Stimulated activated naive CD8-positive, alpha-beta T cell treated with anti-CD3 and anti-CD28 coated beads, Interleukin-15, amount 100 ng/mL, for 72 hours (primary cell): ENCODE results near the gene NFE2.

Experiments
- ATAC-seq: fragments of 150-1000 bp; cut with Tn5 transposase; 2 replicates; pipeline ENCODE4 v1.10.0; 2021; ENCODE audit warnings: mild to moderate bottlenecking, moderate library complexity
- DNase-seq, 2 donors: peaks; one replicate each; pipeline ENCODE4 v3.0.0; 2021 to 2022
- H3K27ac Mint-ChIP-seq, 2 donors: one replicate each; pipeline ENCODE4 v1.8.0; 2022; ENCODE audit warnings: mild to moderate bottlenecking in 2 of 2, mixed read lengths in 2 of 2, moderate library complexity in 2 of 2
- H3K27me3 Mint-ChIP-seq: one replicate; pipeline ENCODE4 v1.8.0; 2022; ENCODE audit warnings: mixed read lengths
- H3K4me1 Mint-ChIP-seq: one replicate; pipeline ENCODE4 v1.8.0; 2022; ENCODE audit warnings: mild to moderate bottlenecking, mixed read lengths
- H3K4me3 Mint-ChIP-seq, 2 donors: one replicate each; pipeline ENCODE4 v1.8.0; 2022; ENCODE audit warnings: mild to moderate bottlenecking in 2 of 2, mixed read lengths in 2 of 2, moderate library complexity in 1 of 2
- H3K9me3 Mint-ChIP-seq, 2 donors: one replicate each; pipeline ENCODE4 v1.8.0; 2022; ENCODE audit warnings: mixed read lengths in 2 of 2

The NFE2 gene

DNA sequence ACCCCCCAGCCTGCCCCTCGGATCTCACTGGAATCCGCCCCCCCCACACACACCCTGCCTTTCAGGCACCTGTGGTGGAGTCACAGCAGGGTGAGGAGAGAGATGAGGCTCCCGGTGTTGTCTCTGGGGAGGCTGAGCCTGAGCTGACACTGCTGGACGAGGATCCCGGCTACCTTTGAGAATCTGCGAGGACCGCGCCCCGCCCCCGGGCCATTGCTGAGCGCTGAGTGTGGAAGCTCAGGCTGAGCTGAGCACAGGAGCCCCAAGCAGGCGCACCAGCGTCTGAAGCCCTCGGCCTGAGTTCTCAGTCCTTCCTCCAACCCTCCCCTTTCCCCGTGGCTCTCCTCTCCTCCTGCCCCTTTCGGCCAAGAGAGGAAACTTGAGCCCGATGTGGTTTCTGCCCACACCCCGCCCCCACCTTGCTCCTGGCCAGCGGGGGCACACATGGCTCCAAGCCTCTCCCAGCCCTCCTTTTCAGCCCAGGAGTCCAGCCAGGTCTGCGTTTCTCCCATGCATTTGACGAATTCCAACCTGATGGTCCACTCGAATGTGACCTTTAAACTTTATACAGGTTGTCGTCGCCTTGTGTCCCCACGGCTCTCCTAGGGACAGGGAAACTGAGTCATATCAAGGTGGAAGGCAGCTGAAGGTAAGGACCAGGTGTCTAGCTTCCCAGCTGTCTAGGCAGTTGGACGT, at the start of gene NFE2:
NFE2 (minus strand) TSS at position 284 of the 696 bp plus-strand sequence. CDS start 5,767 bp downstream, outside the sequence.
- ATAC-seq, result peak; percentile 63
- Mint-ChIP-seq H3K4me1 (peaks cover 29% of the 10 kb centered on the region), H3K27me3 (peaks cover 74% of the 10 kb centered on the region), H3K4me3 (peak within 1 kb of the TSS; percentile 55 to 58), H3K27ac (no peak within 1 kb of the TSS), H3K9me3 (no peaks in the 10 kb centered on the region)
- no peak for DNase-seq

DNA sequence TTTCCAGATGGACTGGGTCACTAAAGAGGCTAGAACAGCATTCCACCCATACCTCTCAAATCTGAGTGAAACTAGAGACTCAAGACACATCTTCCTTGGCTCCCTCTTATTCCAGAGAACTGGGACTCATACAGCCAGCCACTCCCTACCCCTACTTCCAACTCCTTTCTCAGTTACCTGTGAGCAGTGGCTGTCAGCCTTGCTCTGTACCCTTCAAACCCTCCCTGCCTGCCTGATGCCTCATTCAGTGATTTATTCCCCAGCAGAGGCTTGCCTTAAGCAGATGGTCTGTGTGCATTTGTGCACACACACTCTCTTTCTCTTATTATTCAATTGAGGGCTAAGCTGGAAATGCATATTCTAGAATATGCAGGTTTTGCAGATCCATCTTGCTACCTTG, 48.9 kb upstream of the NFE2 start:
- H3K27ac Mint-ChIP-seq, result no peak overlapping the region
- DNase-seq, result no peak
- no peak overlapping the region for H3K4me3 Mint-ChIP-seq
- no peaks in the 10 kb centered on the region for H3K9me3 Mint-ChIP-seq
- ATAC-seq, result no peak
- H3K4me1 Mint-ChIP-seq, result peaks cover 24% of the 10 kb centered on the region
- H3K27me3 Mint-ChIP-seq, result no peaks in the 10 kb centered on the region

DNA sequence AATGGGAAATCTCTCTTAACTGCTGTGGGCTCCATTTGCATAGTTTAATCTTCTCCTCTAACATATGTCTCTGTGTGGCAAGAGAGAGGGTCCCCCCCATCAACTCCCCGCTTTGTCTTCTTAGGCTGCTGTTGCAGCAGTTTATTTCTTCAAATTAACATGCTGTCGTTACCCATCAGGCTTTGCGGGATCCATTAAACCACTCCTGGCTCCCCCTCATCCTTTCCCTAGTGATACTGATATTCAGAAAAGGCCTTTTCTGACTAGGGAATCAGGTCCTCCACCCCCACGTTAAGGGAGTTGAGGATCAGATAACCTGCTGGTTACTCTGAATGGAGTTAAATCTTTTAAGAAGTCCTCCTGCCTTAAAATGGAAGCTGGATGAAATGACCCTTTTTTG, 48.2 kb upstream of the NFE2 start:
- no peak overlapping the region for H3K4me3 Mint-ChIP-seq
- H3K27me3 Mint-ChIP-seq, result no peaks in the 10 kb centered on the region
- peaks cover 24% of the 10 kb centered on the region for H3K4me1 Mint-ChIP-seq
- no peaks in the 10 kb centered on the region for H3K9me3 Mint-ChIP-seq
- no peak overlapping the region for H3K27ac Mint-ChIP-seq
- ATAC-seq (no peak), DNase-seq (no peak)

DNA sequence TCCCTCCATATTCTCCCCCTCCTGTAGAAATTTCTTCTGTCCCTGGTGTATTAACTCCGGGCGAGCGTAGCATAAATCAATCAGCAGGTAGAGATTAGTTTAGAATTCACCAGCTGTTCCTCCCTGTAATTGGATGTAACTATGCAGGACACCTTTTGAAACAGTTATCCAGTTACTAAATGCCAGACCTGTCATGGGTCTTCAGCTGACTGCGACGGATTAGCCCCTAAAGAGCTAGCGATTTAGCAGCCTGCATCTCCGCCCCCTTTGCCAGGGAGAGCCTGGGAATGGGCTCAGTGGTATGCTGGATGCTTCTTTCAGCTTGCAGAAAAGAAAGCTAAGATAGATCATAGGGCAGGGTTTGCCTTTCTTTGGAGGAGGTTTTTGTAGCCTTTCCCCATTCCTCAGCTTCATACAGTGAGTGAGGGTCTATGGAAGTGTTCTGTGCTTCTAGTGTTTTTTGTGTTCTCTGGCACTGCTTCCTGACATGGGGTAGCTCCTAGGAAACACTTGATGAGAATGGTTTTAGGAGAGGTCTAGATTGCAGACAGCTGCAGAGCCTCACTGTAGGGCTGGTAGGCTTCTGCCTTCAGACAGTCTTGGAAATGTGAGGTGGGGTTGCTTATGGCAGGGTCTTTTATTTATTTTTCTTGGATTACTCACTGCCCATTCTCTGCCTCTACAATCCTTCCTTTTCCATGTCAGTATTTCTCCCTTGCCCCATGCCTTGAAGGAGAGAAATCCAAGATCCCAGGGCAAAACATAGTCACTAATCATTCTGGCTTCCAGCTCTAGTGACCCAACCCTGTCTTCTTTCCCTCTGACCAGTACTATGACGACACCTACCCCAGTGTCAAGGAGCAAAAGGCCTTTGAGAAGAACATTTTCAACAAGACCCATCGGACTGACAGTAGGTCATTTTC, 40.8 kb upstream of the NFE2 start:
- no peak overlapping the region for H3K4me3 Mint-ChIP-seq
- ATAC-seq (no peak), DNase-seq (no peak)
- no peaks in the 10 kb centered on the region for H3K4me1 Mint-ChIP-seq
- no peaks in the 10 kb centered on the region for H3K27me3 Mint-ChIP-seq
- H3K9me3 Mint-ChIP-seq, result no peaks in the 10 kb centered on the region
- H3K27ac Mint-ChIP-seq, result peak overlapping the region in 1 of 2 donors; percentile 81

DNA sequence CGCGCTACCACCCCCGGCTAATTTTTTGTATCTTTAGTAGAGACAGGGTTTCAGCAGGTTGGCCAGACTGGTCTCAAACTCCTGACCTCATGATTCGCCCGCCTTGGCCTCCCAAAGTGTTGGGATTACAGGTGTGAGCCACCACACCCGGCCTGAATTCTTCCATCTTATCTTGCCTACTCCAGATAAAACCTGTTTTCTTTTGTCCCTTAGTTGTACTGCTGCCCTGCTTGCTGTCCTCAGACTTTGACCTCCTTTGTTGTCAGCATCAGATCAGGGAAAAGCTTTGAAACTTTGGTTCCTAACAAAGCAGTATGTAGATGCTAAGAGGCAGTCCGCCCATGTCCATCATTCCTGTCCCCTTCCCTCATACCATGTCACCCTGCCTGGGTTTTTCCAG, 40.0 kb upstream of the NFE2 start:
- H3K4me3 Mint-ChIP-seq, result no peak overlapping the region

DNA sequence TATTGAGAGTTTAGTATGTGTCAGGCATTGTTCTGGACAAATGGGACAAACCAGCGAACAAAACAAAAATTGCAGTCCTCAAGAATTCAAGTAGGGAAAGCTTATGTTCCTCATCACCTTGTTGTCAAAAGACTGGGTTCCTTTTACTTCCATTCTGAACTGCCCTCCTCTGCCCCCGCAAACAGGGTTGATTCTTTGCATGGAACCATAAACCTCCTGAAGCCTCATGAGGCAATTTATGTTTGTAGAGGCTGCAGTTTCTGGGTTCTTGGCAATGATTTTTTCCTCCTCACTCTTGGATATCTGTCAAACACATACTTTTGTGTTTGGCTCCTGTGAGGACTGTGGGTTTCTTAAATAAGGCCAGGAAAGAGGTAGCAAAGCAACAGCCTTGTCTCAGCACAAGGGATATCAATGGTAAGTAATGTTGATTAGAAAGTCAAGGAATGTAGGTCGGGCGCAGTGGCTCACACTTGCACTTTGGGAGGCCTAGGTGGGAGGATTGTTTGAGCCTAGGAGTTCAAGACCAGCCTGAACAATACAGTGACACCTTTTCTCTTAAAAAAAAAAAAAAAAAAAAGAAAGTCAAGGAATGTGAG, 38.0 kb upstream of the NFE2 start:
- H3K27ac Mint-ChIP-seq, result no peak overlapping the region

More for the DNA sequence above, 40.0 kb upstream of the NFE2 start:
- peaks cover 4% of the 10 kb centered on the region for H3K4me1 Mint-ChIP-seq
- DNase-seq (no peak), ATAC-seq (no peak)
- no peaks in the 10 kb centered on the region for H3K27me3 Mint-ChIP-seq
- H3K9me3 Mint-ChIP-seq, result no peaks in the 10 kb centered on the region
- H3K27ac Mint-ChIP-seq, result peak overlapping the region in 1 of 2 donors; percentile 81

DNA sequence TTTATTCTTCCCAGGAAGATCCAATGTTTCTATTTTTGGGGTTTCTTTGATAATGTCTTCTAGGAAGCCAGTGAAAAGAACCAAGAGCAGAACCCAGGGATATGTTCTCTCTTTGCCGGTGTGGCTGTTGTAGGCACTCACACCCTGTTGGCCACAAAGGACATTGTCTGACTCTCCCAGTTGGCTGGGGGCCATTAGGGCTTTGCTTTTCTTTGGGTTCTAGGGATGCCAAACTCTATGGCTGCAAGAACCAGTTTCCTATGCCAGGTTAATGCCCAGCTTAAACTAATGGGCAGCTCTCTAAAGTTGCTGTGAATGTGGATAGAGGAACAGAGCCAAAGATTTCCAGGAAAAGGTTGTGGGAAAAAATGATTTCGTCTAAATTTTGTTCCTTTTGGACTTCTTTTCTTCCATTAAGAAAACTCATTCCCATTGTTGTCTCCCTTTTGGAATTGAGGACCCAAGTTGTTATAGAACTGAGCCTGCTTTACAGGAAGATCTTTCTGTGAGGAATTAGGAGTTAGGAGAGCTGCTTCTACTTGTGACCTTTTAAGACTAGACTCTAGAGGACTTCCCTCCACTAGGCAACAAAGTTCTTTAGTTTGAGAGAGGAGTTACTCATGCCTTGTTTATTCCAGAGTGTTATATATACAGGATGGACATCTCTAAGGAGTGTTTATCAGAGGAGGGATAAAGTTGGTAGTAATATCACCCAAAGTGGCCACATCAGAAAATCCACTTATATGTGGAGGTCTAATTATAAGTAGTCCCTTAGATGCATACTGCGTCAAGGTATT, 37.2 kb upstream of the NFE2 start:
- no peaks in the 10 kb centered on the region for H3K9me3 Mint-ChIP-seq
- ATAC-seq (no peak), DNase-seq (no peak)
- H3K4me3 Mint-ChIP-seq, result no peak overlapping the region
- no peaks in the 10 kb centered on the region for H3K27me3 Mint-ChIP-seq
- no peak overlapping the region for H3K27ac Mint-ChIP-seq
- H3K4me1 Mint-ChIP-seq, result peaks cover 6% of the 10 kb centered on the region

More for the DNA sequence above, 38.0 kb upstream of the NFE2 start:
- DNase-seq (no peak), ATAC-seq (no peak)
- no peak overlapping the region for H3K4me3 Mint-ChIP-seq
- H3K9me3 Mint-ChIP-seq, result no peaks in the 10 kb centered on the region
- H3K27me3 Mint-ChIP-seq, result no peaks in the 10 kb centered on the region
- H3K4me1 Mint-ChIP-seq, result peaks cover 6% of the 10 kb centered on the region

DNA sequence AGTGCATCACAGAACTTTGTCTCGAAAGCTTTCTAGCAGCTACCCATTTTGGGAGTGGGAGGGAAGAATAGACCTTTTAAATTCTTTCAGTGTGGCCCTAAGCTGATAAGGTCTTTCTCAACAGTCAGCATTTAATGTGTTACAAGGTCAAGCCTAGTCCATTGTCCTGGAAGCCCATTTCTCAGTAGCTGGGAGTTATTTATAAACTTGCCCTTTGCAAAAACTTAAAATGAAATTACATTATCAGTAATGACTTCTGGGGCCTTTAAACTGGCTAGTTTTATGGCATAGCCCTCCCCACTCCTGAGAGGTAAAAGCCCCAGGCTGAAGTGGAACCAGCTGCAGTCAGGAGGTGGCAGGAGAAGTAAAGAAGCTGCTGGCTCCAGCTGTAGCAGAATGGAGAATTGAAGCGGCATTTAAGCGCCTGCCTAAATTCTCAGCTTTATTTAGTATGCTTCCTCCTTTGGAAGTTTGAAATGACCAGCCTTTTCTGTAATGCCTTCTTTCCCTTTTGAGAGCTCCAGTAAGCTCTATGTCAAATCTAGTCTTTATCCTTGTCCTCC, 36.5 kb upstream of the NFE2 start:
- ATAC-seq, result no peak
- DNase-seq, result no peak
- no peaks in the 10 kb centered on the region for H3K27me3 Mint-ChIP-seq
- H3K4me3 Mint-ChIP-seq, result no peak overlapping the region
- no peak overlapping the region for H3K27ac Mint-ChIP-seq
- no peaks in the 10 kb centered on the region for H3K9me3 Mint-ChIP-seq
- peaks cover 6% of the 10 kb centered on the region for H3K4me1 Mint-ChIP-seq

DNA sequence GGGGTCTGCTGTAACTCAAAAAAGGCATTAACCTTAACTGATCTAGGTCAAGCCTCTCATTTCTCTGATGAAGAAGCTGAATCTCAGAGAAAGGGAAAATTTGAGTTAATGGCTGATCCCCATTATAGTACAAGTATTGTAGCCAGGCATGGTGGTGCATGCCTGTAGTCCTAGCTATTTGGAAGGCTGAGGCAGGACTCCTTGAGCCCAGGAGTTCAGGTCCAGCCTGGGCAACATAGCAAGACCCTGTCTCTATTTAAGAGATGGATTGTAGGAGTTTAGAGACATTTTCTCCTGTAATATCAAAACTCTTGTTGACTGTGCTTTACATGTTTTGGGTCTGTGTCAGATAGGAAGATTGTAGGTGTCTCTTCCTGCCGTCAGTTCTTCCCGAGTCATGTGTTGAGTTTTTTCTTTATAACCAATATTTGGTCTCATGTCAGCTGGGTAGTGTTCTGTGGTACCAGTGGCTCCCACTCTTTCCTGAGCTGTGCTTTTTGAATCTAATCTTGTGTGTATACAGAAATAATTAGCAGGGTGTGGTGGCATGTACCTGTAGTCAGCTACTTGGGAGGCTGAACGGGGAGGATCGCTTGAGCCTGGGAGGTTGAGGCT, 32.7 kb upstream of the NFE2 start:
- ATAC-seq (no peak), DNase-seq (no peak)
- no peaks in the 10 kb centered on the region for H3K27me3 Mint-ChIP-seq
- H3K4me3 Mint-ChIP-seq, result no peak overlapping the region
- H3K4me1 Mint-ChIP-seq, result peaks cover 31% of the 10 kb centered on the region
- peak overlapping the region in 1 of 2 donors; percentile 7 for H3K27ac Mint-ChIP-seq
- H3K9me3 Mint-ChIP-seq, result no peaks in the 10 kb centered on the region

DNA sequence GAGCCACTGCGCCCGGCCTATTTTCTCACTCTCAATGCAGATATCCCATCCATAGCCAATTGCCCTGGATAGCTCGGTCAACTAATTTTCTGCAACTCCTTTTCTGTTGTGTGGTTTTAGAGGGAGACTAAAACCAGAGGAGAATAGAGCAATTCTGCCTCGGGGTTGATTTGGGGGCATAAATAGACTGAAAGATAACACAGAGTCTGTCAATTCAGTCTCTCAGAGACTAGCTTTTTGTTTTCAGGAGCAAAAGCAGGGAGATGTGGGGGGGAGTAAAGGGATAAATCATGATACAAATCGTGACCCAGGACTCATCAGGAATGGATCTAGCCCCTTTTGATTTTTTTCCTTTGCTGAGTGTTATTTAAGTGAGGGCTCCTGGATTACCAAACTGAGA, 30.6 kb upstream of the NFE2 start:
- H3K27me3 Mint-ChIP-seq, result no peaks in the 10 kb centered on the region
- DNase-seq, result no peak
- H3K4me1 Mint-ChIP-seq, result peaks cover 45% of the 10 kb centered on the region
- peak overlapping the region in 1 of 2 donors; percentile 19 for H3K27ac Mint-ChIP-seq
- ATAC-seq, result no peak
- H3K4me3 Mint-ChIP-seq, result no peak overlapping the region
- H3K9me3 Mint-ChIP-seq, result no peaks in the 10 kb centered on the region

DNA sequence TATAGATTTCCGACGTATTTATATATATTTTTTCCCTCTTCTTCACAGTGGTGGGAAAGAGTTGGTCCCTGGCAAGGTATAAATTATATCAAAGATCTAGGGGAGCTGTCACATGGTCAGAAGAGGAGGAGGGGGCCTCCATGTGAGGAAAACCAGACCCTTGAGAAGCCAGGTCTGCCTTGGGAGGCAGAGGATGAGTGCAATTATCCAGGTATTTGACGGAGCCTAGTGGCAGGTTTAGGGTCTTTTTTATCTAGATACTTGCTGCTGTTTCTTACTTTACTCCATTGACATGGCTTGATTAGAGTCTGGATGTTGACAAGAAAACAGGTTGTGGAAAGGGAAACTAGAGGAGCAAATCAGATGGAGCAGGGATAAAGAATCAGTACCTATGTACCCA, 29.6 kb upstream of the NFE2 start:
- peak overlapping the region; percentile 12 to 55 for H3K27ac Mint-ChIP-seq
- peaks cover 47% of the 10 kb centered on the region for H3K4me1 Mint-ChIP-seq
- DNase-seq, result no peak
- no peak overlapping the region for H3K4me3 Mint-ChIP-seq
- no peaks in the 10 kb centered on the region for H3K27me3 Mint-ChIP-seq
- H3K9me3 Mint-ChIP-seq, result no peaks in the 10 kb centered on the region
- no peak for ATAC-seq

DNA sequence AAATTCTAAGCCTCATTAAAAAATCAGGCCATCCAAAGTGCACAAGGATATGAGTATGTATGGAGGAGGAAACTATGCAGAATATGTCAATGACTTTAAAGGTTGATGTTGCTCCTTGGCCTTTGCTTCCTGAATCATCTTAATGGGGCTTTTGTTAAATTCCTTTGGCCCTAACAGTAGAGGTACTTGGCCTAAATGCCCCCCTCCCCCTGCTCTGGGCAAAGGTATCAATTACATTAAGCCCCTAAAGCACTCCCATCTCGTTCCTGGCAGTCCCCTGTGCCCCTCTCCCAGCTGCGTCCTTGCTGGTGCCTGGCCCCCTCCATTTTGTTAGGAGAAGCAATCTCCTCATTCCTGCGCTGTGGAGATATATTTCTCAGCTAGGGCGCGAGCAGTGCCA, 28.9 kb upstream of the NFE2 start:
- Mint-ChIP-seq H3K27ac (peak overlapping the region in 1 of 2 donors; percentile 76), H3K4me1 (peaks cover 53% of the 10 kb centered on the region), H3K9me3 (no peaks in the 10 kb centered on the region), H3K27me3 (no peaks in the 10 kb centered on the region), H3K4me3 (no peak overlapping the region)
- no peak for DNase-seq
- no peak for ATAC-seq

DNA sequence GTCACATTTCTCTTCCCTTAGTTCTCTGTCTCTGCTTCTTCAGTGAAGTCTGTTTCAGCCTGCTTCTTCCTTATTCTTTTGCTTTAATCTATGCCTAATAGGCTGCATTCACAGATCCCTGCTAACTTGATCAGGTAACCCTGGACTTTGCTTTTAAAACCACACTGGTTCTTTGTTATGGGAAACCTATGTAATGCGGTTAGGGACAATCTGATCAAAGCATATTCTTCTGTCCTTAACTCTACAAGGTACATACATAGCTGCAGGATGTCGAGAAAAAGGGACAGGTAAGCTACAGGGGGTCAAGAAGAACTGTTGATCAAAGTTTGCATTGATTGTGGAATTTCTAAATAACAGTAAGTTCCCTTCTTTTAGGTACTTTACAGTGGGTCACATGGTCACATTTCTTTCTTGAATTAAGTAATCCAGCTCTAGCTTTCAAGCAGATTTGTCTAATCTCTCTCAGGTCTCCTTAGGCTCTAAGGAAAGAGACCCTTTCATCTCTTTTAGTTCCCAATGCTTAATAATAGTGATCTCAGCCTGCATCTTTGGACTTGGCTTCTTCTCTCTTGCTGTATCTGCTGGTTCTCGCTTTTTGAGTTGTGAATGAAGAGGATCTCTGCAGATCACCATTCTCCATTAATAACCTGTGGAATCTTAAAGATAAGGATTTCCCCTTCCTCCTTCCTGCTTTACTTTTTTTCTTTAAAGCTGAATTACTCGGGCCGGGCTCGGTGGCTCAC, 28.0 kb upstream of the NFE2 start:
- Mint-ChIP-seq H3K27ac (peak overlapping the region in 1 of 2 donors; percentile 19), H3K9me3 (no peaks in the 10 kb centered on the region), H3K4me3 (no peak overlapping the region), H3K4me1 (peaks cover 59% of the 10 kb centered on the region), H3K27me3 (no peaks in the 10 kb centered on the region)
- no peak for DNase-seq
- no peak for ATAC-seq
